ENCODE results near the gene C1QL3.
A peak's percentile ranks its signal among the peaks of the same experiment; 100 is the strongest.

C1QL3 gene

GRCh38 chr10:16521311-16522016, at the start of gene C1QL3:
C1QL3 (minus strand) TSS chr10:16521879; CDS start chr10:16521065, 814 bp downstream.
- peak within 1 kb of the TSS; percentile 27 to 50 (median 36) for H3K4me3 ChIP-seq
- no peak within 1 kb of the TSS for H3K27ac ChIP-seq

- H3K4me3 ChIP-seq, result no peak overlapping the region
These were observed 49.1 kb upstream of the C1QL3 start for GRCh38 chr10:16570731-16571130.

GRCh38 chr10:16566202-16566805, 44.6 kb upstream of the C1QL3 start:
- no peak overlapping the region for H3K4me3 ChIP-seq
- no peak overlapping the region for H3K27ac ChIP-seq

More at GRCh38 chr10:16570731-16571130, 49.1 kb upstream of the C1QL3 start:
- H3K27ac ChIP-seq, result no peak overlapping the region

GRCh38 chr10:16565604-16566003, 43.9 kb upstream of the C1QL3 start:
- H3K27ac ChIP-seq, result no peak overlapping the region

GRCh38 chr10:16562891-16563290, 41.2 kb upstream of the C1QL3 start:
- Histone ChIP-seq H3K4me3 (no peak overlapping the region), H3K27ac (no peak overlapping the region)

More at GRCh38 chr10:16565604-16566003, 43.9 kb upstream of the C1QL3 start:
- no peak overlapping the region for H3K4me3 ChIP-seq

GRCh38 chr10:16559236-16559773, 37.6 kb upstream of the C1QL3 start:
- no peak overlapping the region for H3K4me3 ChIP-seq
- H3K27ac ChIP-seq, result no peak overlapping the region

- Histone ChIP-seq H3K4me3 (no peak overlapping the region), H3K27ac (no peak overlapping the region)
These were observed 26.3 kb upstream of the C1QL3 start for GRCh38 chr10:16547973-16548372.

- Histone ChIP-seq H3K4me3 (no peak overlapping the region), H3K27ac (no peak overlapping the region)
These were observed 23.5 kb upstream of the C1QL3 start for GRCh38 chr10:16545116-16545736.

- Histone ChIP-seq H3K27ac (no peak overlapping the region), H3K4me3 (no peak overlapping the region)
These were observed 22.9 kb upstream of the C1QL3 start for GRCh38 chr10:16544591-16544990.

GRCh38 chr10:16544099-16544498, 22.4 kb upstream of the C1QL3 start:
- H3K4me3 ChIP-seq, result no peak overlapping the region

GRCh38 chr10:16536155-16536554, 14.5 kb upstream of the C1QL3 start:
- Histone ChIP-seq H3K4me3 (no peak overlapping the region), H3K27ac (no peak overlapping the region)

More at GRCh38 chr10:16544099-16544498, 22.4 kb upstream of the C1QL3 start:
- no peak overlapping the region for H3K27ac ChIP-seq

- H3K4me3 ChIP-seq, result no peak overlapping the region
- H3K27ac ChIP-seq, result no peak overlapping the region
These were observed 8.2 kb upstream of the C1QL3 start for GRCh38 chr10:16529853-16530252.

- Histone ChIP-seq H3K27ac (no peak overlapping the region), H3K4me3 (no peak overlapping the region)
These were observed 5.8 kb upstream of the C1QL3 start for GRCh38 chr10:16527452-16527851.

GRCh38 chr10:16520900-16521299, 779 bp downstream of the C1QL3 start:
- Histone ChIP-seq H3K27ac (no peak overlapping the region), H3K4me3 (peak overlapping the region; percentile 27 to 50 (median 36))

GRCh38 chr10:16519908-16520861, 1.5 kb downstream of the C1QL3 start:
- no peak overlapping the region for H3K27ac ChIP-seq

GRCh38 chr10:16519250-16519907, 2.3 kb downstream of the C1QL3 start:
- H3K27ac ChIP-seq, result no peak overlapping the region
- H3K4me3 ChIP-seq, result no peak overlapping the region

More at GRCh38 chr10:16519908-16520861, 1.5 kb downstream of the C1QL3 start:
- H3K4me3 ChIP-seq, result peak overlapping the region in 6 of 7 experiments; percentile 27 to 50 (median 38)

GRCh38 chr10:16518822-16519221, 2.9 kb downstream of the C1QL3 start:
- Histone ChIP-seq H3K27ac (no peak overlapping the region), H3K4me3 (no peak overlapping the region)

- Histone ChIP-seq H3K27ac (no peak overlapping the region), H3K4me3 (no peak overlapping the region)
These were observed 10.8 kb downstream of the C1QL3 start for GRCh38 chr10:16510843-16511242.

- H3K4me3 ChIP-seq, result no peak overlapping the region
- no peak overlapping the region for H3K27ac ChIP-seq
These were observed 11.7 kb downstream of the C1QL3 start for GRCh38 chr10:16509996-16510395.
